K562 (cell line): ENCODE measurements around the gene SVIL. TPM values are rescaled to one million over a fixed set of nuclear protein-coding genes. Genes with fewer than 3 reads are reported as not detected.
"Not testable (repeated sequence)": the region's sequence is repeated elsewhere in the genome, so short reads cannot be mapped to it uniquely, and the experiment has no call there.

Source experiments
- ATAC-seq: fragments of 200-7000 bp; cut with Tn5 transposase; 3 replicates; pipeline ENCODE4 v1.9.1; 2020; ENCODE audit warnings: moderate library complexity
- BruUV-seq: library from RNA; stranded (reverse); fragments of 400-500 nt; replicated peaks from 2 replicates; lab custom pipeline; 2021; lab: Mats Ljungman, UMichigan
- CTCF ChIA-PET: fragments of 300-600 bp; formaldehyde crosslinking; extraction: SDS; loops from one replicate; lab custom pipeline; 2021; ENCODE audit warnings: low intra/inter-chr PET ratio; lab: Yijun Ruan, JAX
- POLR2A ChIA-PET: fragments of 300-600, 350-650 bp; sonication (Branson Sonifier 250); formaldehyde crosslinking; extraction: SDS; loops from one replicate; lab custom pipeline; 2021; ENCODE audit warnings: antibody characterized with exemption, inconsistent platforms; lab: Yijun Ruan, JAX
- DNase-seq, 4 experiments: peaks; one replicate each; pipeline versions ENCODE4 v3.0.0 to v3.0.0-alpha.2; 2011 to 2018; ENCODE audit warnings: low spot score in 3 of 4, mixed read lengths in 3 of 4; ENCODE audit errors: extremely low read depth in 1 of 4
- FAIRE-seq: peaks from 2 replicates; lab custom pipeline; 2011; peaks lifted over from hg19 to GRCh38; lab: Jason Lieb, UNC
- H2AFZ ChIP-seq: 2 replicates; pipeline ENCODE4 v1.6.0; 2011; ENCODE audit warnings: low read depth, low read length, control low read depth, inconsistent platforms
- H3K27ac ChIP-seq: fragments of 200-600 bp; 3 replicates; pipeline ENCODE4 v1.8.0; 2011; ENCODE audit warnings: low read depth, mild to moderate bottlenecking, control low read depth, inconsistent platforms, low read length, moderate library complexity, mixed read lengths; ENCODE audit errors: extremely low read depth
- H3K27me3 ChIP-seq, 2 experiments: fragments of 300-600 bp in 1 of 2; 2 replicates in 1 of 2; 3 replicates in 1 of 2; pipeline versions ENCODE4 v1.6.0 to v1.8.0; 2011; ENCODE audit warnings: inconsistent platforms in 2 of 2, low read length in 2 of 2, mild to moderate bottlenecking in 1 of 2, mixed read lengths in 1 of 2, moderate library complexity in 1 of 2; ENCODE audit not compliant: control insufficient read depth in 2 of 2, insufficient read depth in 2 of 2
- H3K36me3 ChIP-seq: fragments of 300-600 bp; 3 replicates; pipeline ENCODE4 v1.8.0; 2011; ENCODE audit warnings: mild to moderate bottlenecking, low read length, inconsistent platforms; ENCODE audit not compliant: control insufficient read depth, insufficient read depth
- H3K4me1 ChIP-seq, 2 experiments: fragments of 200-600 bp in 1 of 2; replicated peaks in 1 of 2; 2 replicates in 1 of 2; 3 replicates in 1 of 2; pipeline versions ENCODE4 v1.5.1 to v1.8.0; 2011; ENCODE audit warnings: inconsistent platforms in 2 of 2, low read length in 2 of 2, mild to moderate bottlenecking in 1 of 2, mixed read lengths in 1 of 2, moderate library complexity in 1 of 2; ENCODE audit not compliant: control insufficient read depth in 2 of 2, insufficient read depth in 2 of 2
- H3K4me2 ChIP-seq: 2 replicates; pipeline ENCODE4 v1.6.1; 2011; ENCODE audit warnings: low read length, control low read depth, inconsistent platforms, mixed read lengths; ENCODE audit not compliant: insufficient read depth
- H3K4me3 ChIP-seq: fragments of 200-600 bp; sonication (generic), shearing (Covaris generic); 2 replicates; pipeline ENCODE4 v1.5.1; 2016; ENCODE audit warnings: control low read depth, inconsistent platforms
- H3K79me2 ChIP-seq: fragments of 200-600 bp; 3 replicates; pipeline ENCODE4 v1.8.0; 2011; ENCODE audit warnings: low read length, inconsistent platforms; ENCODE audit not compliant: control insufficient read depth, insufficient read depth
- H3K9ac ChIP-seq, 2 experiments: 2 replicates each; pipeline versions ENCODE4 v1.6.0 to v1.6.1; 2011; ENCODE audit warnings: low read depth in 2 of 2, low read length in 2 of 2, control low read depth in 1 of 2, inconsistent platforms in 1 of 2, mild to moderate bottlenecking in 1 of 2, mixed read lengths in 1 of 2; ENCODE audit not compliant: insufficient read depth in 1 of 2
- H3K9me1 ChIP-seq: one replicate; pipeline ENCODE4 v1.6.0; 2011; ENCODE audit warnings: inconsistent platforms, mild to moderate bottlenecking, low read length, moderate library complexity; ENCODE audit not compliant: control insufficient read depth, insufficient read depth
- H3K9me3 ChIP-seq: replicated peaks from 2 replicates; pipeline ENCODE4 v1.5.1; 2011; ENCODE audit warnings: low read depth, low read length, inconsistent platforms; ENCODE audit not compliant: control insufficient read depth, insufficient read depth
- H4K20me1 ChIP-seq: replicated peaks from 2 replicates; pipeline ENCODE4 v1.6.1; 2011; ENCODE audit warnings: low read length, inconsistent platforms, mixed read lengths; ENCODE audit not compliant: control insufficient read depth, insufficient read depth
- DMBX1 ChIP-seq: fragments of 250-450 bp; sonication (Bioruptor Pico); IDR thresholded peaks from 2 replicates; pipeline ENCODE4 v1.8.0; 2022; ENCODE audit warnings: inconsistent platforms, mild to moderate bottlenecking, moderate library complexity, borderline replicate concordance
- NR2C2 ChIP-seq, 2 experiments: fragments of 200-800 bp in 1 of 2; sonication (Bioruptor generic) in 1 of 2; sonication (generic) in 1 of 2; formaldehyde crosslinking in 1 of 2; IDR thresholded peaks; 2 replicates each; pipeline versions ENCODE4 v1.6.1 to v1.8.0; 2016 to 2022; ENCODE audit warnings: mild to moderate bottlenecking in 1 of 2, missing compliant biosample characterization in 1 of 2, missing genetic modification characterization in 1 of 2, missing genetic modification reagents in 1 of 2
- WHSC1 ChIP-seq: IDR thresholded peaks from one replicate; pipeline ENCODE4 v1.6.1; 2012; ENCODE audit warnings: low read length, control low read depth, inconsistent platforms
- ZBTB49 ChIP-seq: sonication (generic); formaldehyde crosslinking; IDR thresholded peaks from 2 replicates; pipeline ENCODE4 v1.8.0; 2022; ENCODE audit warnings: missing genetic modification reagents, mild to moderate bottlenecking, borderline replicate concordance
- ZNF23 ChIP-seq: fragments of 250-450 bp; sonication (Bioruptor Pico); IDR thresholded peaks from 2 replicates; pipeline ENCODE4 v1.4.0; 2020; ENCODE audit warnings: mild to moderate bottlenecking
- ZNF263 ChIP-seq: sonication (generic); formaldehyde crosslinking; IDR thresholded peaks from 2 replicates; pipeline ENCODE4 v1.8.0; 2022; ENCODE audit warnings: mild to moderate bottlenecking, missing genetic modification reagents, borderline replicate concordance
- ZNF668 ChIP-seq: fragments of 250-450 bp; sonication (Bioruptor Pico); IDR thresholded peaks from 2 replicates; pipeline ENCODE4 v1.8.0; 2022; ENCODE audit warnings: mild to moderate bottlenecking, inconsistent platforms
- WGBS: fragments of 100-300 bp; shearing (Covaris generic); methylation state at CpG from one replicate; pipeline ENCODE4 v1.1.6; 2016; ENCODE audit warnings: low coverage, mixed read lengths; ENCODE audit not compliant: insufficient coverage; ENCODE audit errors: missing lambda C conversion rate; 5-methylcytosine and 5-hydroxymethylcytosine counted together
- in situ Hi-C: fragments of 300-500 bp; cut with MboI; formaldehyde crosslinking; loops from 4 replicates; pipeline ENCODE4 v1.15.0; 2018; ENCODE audit warnings: inconsistent platforms, mixed read lengths
- intact Hi-C: fragments of 100-400 bp; cut with micrococcal nuclease; formaldehyde crosslinking; loops from 2 replicates; pipeline ENCODE4 v1.14.2; 2022
- polyA plus RNA-seq, 8 experiments: library from polyadenylated mRNA; depleted of rRNA in 4 of 8; stranded (reverse) in 5 of 8; unstranded in 3 of 8; fragments of >200 nt; fragmentation: Nextera tagmentation in 2 of 8; fragmentation: Illumina TruSeq in 1 of 8; extraction: Ambion mirVana in 2 of 8; extraction: Trizol in 1 of 8; gene quantifications; 2 replicates each; pipeline versions ENCODE4 v1.2.1 to v1.2.3, GENCODE V29; 2011 to 2014; ENCODE audit warnings: inconsistent platforms in 1 of 8, missing spikeins in 1 of 8
- total RNA-seq, 7 experiments: library from RNA; depleted of rRNA in 6 of 7; stranded (reverse); fragments of >200 nt in 6 of 7; fragmentation: Illumina TruSeq in 2 of 7; extraction: Trizol in 2 of 7; gene quantifications; 2 replicates each; pipeline versions ENCODE4 v1.2.1 to v1.2.3, GENCODE V29; 2011 to 2021; ENCODE audit warnings: low replicate concordance in 1 of 7

SVIL gene
- total and polyA plus RNA-seq, 9 of the 15 experiments (the other 6 are each of a cell fraction or from before 2014, with no cell fraction given) = under 0.01 to 0.18 (median 0.05) TPM; not detected in 3

GRCh38 chr10:29517352-29517923 is 117.3 kb downstream of the SVIL start (continued):
- TF ChIP-seq ZBTB49 (CRISPR knock-in tag) (no peak), WHSC1 (no peak), ZNF668 (no peak), DMBX1 (CRISPR knock-in tag) (no peak), ZNF263 (CRISPR knock-in tag) (no peak), NR2C2 (CRISPR knock-in tag; IDR thresholded peaks at IDR 0.05) (no peak), NR2C2 (tag; IDR thresholded peaks at IDR 0.05) (no peak), ZNF23 (no peak)

GRCh38 chr10:29516309-29516932 is 118.3 kb downstream of the SVIL start:
- POLR2A ChIA-PET = interaction anchor here (1.0 kb wide), 1 partner anchor 13 kb away, joined by 3 read pairs; no protein-coding TSS in a partner anchor
- H3K79me2 ChIP-seq, H3K27ac ChIP-seq, intact Hi-C loops, H3K9me1 ChIP-seq, H3K9ac ChIP-seq, ATAC-seq, H3K36me3 ChIP-seq, H4K20me1 ChIP-seq, H3K4me2 ChIP-seq, H3K9me3 ChIP-seq, BruUV-seq, FAIRE-seq, in situ Hi-C loops, H3K4me1 ChIP-seq, CTCF ChIA-PET, DNase-seq, H2AFZ ChIP-seq, H3K4me3 ChIP-seq: not testable (repeated sequence)
- WGBS = 10% methylated on average over 13 of the region's 19 CpGs
- H3K27me3 ChIP-seq = peaks cover 3 to 23% of the 10 kb centered on the region in 2 experiments; a peak in 4 of 5 replicates

- peaks cover 3 to 23% of the 10 kb centered on the region in 2 experiments; a peak in 4 of 5 replicates for H3K27me3 ChIP-seq
- DNase-seq, H3K4me1 ChIP-seq, H3K79me2 ChIP-seq, ATAC-seq, H2AFZ ChIP-seq, H3K9ac ChIP-seq, BruUV-seq, H3K9me1 ChIP-seq, intact Hi-C loops, H4K20me1 ChIP-seq, H3K4me2 ChIP-seq, H3K9me3 ChIP-seq, H3K27ac ChIP-seq, CTCF ChIA-PET, FAIRE-seq, H3K36me3 ChIP-seq, H3K4me3 ChIP-seq, in situ Hi-C loops, POLR2A ChIA-PET: not testable (repeated sequence)
- under 1% methylated on average over 12 of the region's 12 CpGs for WGBS
These were observed 118.9 kb downstream of the SVIL start for GRCh38 chr10:29515879-29516278.
